Vagina (tissue), 2 donors: ENCODE results near the gene DOK5.

Source experiments
- POLR2A ChIP-seq, 2 donors: fragments of 450-650 bp; IDR thresholded peaks; one replicate each; pipeline ENCODE4 v1.6.1; 2017; ENCODE audit warnings: antibody characterized with exemption in 2 of 2, mild to moderate bottlenecking in 2 of 2, moderate library complexity in 2 of 2
- POLR2AphosphoS5 ChIP-seq, 2 donors: sonication (generic); formaldehyde crosslinking; IDR thresholded peaks; one replicate each; pipeline ENCODE4 v1.9.0; 2017; ENCODE audit warnings: antibody characterized with exemption in 2 of 2, mild to moderate bottlenecking in 2 of 2, low read depth in 1 of 2; ENCODE audit not compliant: insufficient read depth in 1 of 2
- TF ChIP-seq, protein P1 (sequence below), 3 experiments: fragments of 450-650 bp in 2 of 3; fragments of 200-600 bp in 1 of 3; sonication (generic) in 1 of 3; IDR thresholded peaks; one replicate each; pipeline ENCODE4 v1.5.1; 2017 to 2019; ENCODE audit warnings: antibody characterized with exemption in 3 of 3, mild to moderate bottlenecking in 2 of 3, moderate library complexity in 2 of 3

DNA sequence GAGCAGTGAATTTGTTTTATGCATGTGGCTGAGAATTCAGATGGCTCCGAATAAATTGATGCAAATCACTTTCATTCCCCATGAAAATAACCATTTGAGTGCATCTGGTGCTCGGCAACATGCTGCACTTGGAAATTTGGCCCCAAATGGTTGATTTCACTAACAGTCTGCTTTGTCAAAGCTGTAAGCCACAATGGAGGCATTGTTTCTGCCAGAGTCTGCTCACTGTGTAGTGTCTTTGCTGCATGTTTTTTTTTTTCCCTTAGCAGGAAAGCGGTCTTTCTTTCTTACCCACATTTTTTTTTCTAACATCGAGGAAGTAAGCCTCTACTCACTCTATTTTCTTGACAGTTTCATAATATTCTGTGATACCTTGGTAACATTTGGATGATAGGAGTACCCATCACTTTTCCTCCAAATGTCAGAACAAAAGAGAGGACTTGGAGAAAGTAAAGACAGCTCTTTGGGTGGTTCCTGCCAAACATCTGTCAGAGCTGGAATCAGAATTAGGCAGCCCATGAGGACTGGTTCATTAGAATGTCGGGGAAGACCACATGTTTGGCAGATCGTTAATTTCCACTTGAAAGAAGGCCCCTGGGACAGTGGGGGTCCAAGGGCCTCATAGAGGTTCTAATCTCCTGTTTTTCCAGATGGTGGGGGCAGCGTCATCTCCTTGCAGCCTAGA lies 149.5 kb downstream of the DOK5 start:
- TF ChIP-seq, protein P1, sequence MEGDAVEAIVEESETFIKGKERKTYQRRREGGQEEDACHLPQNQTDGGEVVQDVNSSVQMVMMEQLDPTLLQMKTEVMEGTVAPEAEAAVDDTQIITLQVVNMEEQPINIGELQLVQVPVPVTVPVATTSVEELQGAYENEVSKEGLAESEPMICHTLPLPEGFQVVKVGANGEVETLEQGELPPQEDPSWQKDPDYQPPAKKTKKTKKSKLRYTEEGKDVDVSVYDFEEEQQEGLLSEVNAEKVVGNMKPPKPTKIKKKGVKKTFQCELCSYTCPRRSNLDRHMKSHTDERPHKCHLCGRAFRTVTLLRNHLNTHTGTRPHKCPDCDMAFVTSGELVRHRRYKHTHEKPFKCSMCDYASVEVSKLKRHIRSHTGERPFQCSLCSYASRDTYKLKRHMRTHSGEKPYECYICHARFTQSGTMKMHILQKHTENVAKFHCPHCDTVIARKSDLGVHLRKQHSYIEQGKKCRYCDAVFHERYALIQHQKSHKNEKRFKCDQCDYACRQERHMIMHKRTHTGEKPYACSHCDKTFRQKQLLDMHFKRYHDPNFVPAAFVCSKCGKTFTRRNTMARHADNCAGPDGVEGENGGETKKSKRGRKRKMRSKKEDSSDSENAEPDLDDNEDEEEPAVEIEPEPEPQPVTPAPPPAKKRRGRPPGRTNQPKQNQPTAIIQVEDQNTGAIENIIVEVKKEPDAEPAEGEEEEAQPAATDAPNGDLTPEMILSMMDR (IDR thresholded peaks at IDR 0.05): no peak
- TF ChIP-seq POLR2AphosphoS5 (IDR thresholded peaks at IDR 0.05; ENCODE audit: insufficient read depth in 1 of 2, low read depth in 1 of 2): no peak
- no peak for TF ChIP-seq POLR2A (IDR thresholded peaks at IDR 0.05)
